GM19238 (cell line): Measurements from ENCODE around the gene TTC34.
"Not testable (repeated sequence)": the region's sequence is repeated elsewhere in the genome, so short reads cannot be mapped to it uniquely, and the experiment has no call there.

ENCODE experiments used
- DNase-seq: peaks from one replicate; pipeline ENCODE4 v3.0.0; 2011; ENCODE audit warnings: low spot score; ENCODE audit not compliant: insufficient read length

The TTC34 gene

GRCh38 chr1:2799811-2800663 lies 1.5 kb downstream of the TTC34 start:
- no peak for DNase-seq

- DNase-seq: not testable (repeated sequence)
Observed at GRCh38 chr1:2798958-2799357, 2.5 kb downstream of the TTC34 start.

DNA sequence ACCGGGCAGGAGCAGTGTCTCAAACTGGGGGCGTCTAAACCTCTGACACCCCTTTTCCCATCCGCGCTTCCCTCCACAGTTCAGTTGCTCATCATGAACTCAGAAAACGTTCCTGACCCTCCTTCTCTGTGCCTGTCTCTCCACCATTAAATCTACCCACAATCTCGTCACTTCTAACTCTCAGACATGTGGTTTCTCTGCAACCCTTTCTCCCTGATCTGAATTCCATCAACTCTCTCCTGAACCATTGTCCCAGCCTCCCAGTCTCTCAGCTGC lies 3.8 kb downstream of the TTC34 start:
- DNase-seq: no peak

GRCh38 chr1:2796890-2797740 lies 4.4 kb downstream of the TTC34 start:
- DNase-seq: no peak

DNA sequence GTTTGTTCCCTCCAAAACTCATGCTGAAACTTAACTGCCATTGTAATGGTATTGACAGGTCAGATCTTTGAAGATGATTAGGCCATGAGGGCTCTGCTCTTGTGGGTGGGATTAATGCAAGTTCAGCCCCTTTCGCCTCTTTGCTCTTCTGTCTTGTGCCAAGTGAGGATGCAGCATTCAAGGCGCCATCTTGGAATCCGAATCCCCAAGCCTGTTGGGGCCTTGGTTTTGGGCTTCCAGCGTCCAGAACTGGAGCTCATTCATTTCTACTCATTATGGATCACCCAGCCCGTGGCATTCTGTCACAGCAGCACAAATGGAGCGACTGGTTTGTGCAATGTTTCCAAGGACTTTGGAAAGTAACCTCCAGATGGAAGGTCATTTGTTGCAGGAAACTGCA lies 5.6 kb downstream of the TTC34 start:
- no peak for DNase-seq

DNA sequence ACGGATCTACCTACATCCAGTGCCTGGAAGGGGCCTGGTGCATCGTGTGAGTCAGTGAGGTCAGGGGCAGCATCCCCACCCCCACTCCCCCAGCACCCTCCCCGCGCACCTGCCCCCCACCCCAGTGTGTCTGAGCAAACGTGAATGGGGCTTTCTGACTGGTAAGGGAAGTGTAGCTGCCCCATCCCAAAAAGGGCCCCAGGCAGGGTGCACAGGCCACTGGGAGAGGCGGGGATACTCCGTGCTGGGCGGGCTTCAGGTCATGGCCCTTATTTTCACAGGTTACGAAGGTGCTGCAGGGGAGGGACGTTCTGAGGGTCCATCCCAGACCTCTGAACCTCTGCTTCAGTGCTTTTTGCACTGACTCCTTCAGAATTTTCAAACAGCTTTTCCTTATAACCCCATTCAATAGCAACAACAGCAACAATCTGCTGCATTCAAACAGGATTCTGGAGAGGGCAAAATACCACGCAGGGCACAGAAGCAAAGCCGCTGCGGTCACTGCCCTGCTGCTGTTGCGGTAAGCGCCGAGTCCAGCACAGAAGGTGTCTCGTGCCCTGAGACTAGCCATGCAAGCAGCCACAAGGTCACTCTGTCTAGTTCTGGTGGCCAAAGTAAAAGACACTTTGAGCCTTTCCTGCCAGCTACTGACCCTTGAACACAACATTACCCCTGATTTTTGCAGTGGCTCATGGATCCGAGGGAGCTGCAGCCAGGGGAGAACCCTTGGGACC lies 10.3 kb downstream of the TTC34 start:
- DNase-seq: no peak

DNA sequence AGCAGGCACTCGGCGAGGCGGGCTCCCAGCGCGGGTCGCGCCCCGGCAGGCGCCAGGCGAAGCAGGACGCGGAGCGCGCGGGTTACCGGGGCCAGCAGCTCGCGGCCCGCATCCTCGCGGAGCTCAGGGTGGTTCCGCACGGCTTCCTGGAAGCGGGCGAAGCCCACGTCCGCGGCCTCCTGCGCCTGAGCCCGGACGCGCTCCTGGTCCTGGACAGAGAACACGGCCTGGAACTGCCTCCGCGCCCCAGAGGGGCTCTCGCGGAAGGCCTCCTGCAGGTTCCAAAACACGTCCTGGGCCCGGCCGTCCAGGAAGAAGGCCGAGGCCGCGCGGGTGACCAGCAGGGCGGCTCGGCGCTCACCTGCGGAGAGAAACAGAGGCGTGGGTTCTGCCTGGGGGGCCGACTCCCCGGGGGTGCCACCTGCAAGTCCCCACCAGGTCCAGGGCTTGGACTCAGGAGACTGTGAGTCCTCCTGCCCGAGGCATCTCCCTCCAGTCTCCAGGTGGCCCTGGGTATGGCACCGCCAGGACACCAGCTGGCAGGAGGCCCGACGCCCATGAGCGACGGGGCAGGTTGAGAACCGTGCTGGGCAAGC lies 11.4 kb downstream of the TTC34 start:
- DNase-seq: no peak

DNA sequence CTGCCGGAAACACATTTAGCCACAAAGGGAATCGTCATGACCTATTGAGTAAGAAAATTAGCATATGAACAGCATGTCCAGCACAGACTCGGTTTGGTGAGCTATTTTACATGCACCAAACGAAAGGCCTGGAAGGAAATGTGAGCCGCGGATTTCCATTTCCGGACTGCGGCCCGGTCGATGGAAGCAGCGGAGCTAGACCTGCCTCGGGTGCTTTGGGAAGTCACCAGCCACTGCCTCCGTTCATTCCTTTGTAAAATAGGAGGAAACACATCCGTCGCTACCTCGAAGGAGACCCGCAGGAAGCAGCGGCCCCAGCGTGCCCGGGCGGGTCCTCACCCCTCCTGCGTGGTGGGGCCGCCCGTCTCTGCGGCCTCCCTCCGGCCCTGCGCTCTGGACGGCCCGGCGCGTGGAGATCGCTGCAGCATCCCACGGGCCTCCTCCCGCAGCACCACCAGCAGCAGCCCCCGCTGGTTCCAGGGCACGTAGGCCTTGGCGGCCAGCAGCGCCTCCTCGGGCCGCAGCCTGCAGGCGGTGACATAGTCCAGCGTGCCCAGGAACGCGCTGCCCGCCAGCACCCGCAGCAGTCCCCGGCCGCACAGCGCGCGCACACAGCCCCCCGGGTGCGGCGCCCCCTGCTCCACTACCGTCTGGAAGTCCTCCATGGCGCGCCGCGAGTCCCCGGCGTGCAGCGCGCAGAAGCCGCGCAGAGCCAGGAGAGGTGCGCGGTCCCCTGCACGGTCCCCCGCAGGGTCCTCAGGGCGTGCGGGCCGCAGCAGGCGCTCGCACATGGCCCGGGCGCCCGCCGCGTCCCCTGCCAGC lies 12.1 kb downstream of the TTC34 start:
- no peak for DNase-seq

DNA sequence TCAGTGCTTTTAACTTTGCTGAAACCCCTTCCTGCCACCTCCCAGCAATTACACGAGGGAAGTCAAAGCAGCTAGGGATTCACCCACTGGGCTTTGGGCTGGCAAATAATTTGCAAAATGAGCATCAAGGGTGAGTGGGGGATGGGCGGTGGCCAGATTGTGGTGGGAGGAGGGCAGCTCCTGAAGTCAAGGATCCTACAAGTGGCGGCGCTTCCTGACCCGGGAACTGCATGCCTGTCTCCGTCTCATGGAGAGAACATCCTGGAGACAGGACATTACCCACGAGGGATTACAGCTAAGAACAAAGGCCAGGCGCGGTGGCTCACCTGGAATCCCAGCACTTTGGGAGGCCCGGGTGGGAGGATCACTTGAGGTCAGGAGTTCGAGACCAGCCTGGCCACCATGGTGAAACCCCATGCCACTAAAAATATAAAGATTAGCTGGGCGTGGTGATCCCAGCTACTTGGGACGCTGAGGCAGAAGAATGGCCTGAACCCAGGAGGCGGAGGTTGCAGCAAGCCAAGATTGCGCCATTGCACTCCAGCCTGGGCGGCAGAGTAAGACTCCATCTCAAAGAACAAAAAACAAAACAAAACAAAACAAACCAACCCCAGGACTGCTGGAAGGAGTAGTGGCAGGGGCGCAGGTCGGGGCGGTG lies 12.9 kb downstream of the TTC34 start:
- DNase-seq: no peak

- no peak for DNase-seq
Observed at GRCh38 chr1:2787163-2787911, 14.2 kb downstream of the TTC34 start.

GRCh38 chr1:2786329-2787162 lies 14.9 kb downstream of the TTC34 start:
- peak; percentile 59 for DNase-seq

GRCh38 chr1:2785631-2786328 lies 15.7 kb downstream of the TTC34 start:
- DNase-seq: no peak

- no peak for DNase-seq
Observed at GRCh38 chr1:2784854-2785630, 16.5 kb downstream of the TTC34 start.

DNA sequence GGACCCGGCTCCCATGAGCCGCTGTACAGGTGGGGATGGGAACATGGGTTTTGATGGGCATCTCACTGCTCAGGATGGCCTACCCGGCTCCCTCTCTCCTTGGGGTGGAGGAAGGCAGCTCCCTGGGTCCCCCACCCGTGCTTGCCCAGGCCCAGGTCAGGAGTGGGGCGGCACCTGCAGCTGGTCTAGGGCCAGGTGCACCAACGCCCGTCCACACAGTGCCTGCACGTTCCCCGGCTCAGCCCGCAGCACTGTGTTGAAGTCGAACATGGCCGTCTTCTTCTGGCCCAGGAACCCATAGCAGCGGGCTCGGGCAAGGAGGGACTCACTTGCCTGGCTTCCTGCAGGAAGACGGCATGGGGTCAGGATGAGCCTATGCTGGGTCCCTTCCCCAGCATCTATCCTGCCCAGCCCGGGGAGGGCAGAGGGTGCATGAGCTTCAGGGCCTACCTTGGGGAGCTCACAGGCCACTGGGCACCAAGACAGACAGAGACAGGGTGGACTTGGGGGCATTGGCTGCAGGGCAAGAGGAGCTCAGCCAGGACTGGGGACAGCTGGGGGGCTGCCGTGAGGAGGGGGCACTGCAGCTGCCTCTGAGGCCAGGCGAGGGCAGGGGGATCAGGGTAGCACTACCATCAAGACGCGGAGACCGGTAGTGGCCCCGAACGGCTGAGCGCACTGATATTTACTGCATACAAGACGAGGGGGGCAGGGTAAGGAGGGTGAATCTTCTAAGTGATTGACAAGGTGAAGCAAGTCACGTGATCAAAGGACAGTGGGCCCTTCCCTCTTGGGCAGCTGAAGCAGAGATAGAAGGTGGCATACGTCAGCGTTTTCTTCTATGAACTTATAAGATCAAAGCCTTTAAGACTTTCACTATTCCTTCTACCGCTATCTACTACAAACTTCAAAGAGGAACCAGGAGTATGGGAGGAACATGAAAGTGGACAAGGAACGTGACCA lies 17.8 kb downstream of the TTC34 start:
- DNase-seq: no peak

DNA sequence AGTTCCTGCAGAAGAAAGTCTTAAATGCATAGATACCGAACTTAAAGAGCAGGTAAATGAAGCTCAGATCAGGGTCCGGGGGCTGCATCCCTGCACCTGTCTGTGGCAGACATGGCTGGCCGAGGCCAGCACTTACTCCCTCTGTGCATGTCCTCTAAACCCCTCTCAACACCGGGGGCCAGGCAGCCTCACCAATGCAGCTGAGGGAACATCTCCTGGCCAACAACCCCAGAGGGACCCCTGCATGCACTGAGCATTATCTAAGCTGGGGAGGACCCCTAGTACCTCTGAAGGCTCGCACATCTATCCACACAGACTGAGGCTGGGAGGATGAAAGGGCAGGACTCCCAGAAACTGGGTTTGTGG lies 18.4 kb downstream of the TTC34 start:
- no peak for DNase-seq

DNA sequence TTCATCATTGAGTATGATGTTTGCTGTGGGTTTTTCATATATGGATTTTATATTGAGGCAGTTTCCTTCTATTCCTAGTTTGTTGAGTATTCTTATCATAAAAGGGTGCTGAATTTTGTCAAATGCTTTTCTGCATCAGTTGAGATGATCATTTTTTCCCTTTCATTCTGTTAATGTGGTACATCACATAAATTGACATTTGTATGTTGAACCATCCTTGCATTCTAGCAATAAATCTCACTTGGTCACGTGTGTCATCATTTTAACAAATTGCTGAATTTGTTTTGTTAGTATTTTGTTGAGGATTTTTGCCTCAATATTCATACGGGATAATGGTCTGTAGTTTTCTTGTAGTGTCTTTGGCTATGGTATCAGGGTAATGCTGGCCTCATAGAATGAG lies 19.9 kb downstream of the TTC34 start:
- no peak for DNase-seq
